Body of pancreas (tissue), 4 donors: ENCODE data around the gene SAMD3.

Source experiments
- POLR2A ChIP-seq, 3 donors: fragments of 450-650 bp; IDR thresholded peaks; one replicate each; pipeline ENCODE4 v1.6.1; 2016; ENCODE audit warnings: antibody characterized with exemption in 3 of 3, mild to moderate bottlenecking in 2 of 3
- TF ChIP-seq, protein P1 (sequence below), 7 experiments: fragments of 450-650 bp in 4 of 7; fragments of 200-600 bp in 3 of 7; sonication (generic) in 3 of 7; IDR thresholded peaks; one replicate each; pipeline ENCODE4 v1.5.1; 2016 to 2019; ENCODE audit warnings: antibody characterized with exemption in 7 of 7

DNA sequence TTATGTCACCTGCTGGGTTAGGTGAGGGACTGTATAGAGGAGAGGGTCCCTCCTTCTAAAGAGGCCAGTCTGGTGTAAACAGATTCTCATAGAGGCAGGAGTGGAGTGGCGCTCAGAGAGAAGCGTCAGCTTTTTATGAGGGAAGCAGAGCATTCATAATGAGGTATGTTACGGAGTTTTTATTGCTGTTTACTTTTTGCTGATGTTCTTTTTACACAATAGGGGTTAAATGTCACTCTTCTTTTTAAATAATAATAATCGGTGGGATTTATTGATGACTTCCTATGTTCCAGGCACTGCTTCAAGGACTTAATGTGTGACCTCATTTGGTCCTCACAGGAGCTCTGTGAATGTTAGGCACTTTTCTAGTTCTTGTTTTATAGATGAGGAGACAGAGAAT lies 124.4 kb downstream of the SAMD3 start:
- TF ChIP-seq, protein P1, sequence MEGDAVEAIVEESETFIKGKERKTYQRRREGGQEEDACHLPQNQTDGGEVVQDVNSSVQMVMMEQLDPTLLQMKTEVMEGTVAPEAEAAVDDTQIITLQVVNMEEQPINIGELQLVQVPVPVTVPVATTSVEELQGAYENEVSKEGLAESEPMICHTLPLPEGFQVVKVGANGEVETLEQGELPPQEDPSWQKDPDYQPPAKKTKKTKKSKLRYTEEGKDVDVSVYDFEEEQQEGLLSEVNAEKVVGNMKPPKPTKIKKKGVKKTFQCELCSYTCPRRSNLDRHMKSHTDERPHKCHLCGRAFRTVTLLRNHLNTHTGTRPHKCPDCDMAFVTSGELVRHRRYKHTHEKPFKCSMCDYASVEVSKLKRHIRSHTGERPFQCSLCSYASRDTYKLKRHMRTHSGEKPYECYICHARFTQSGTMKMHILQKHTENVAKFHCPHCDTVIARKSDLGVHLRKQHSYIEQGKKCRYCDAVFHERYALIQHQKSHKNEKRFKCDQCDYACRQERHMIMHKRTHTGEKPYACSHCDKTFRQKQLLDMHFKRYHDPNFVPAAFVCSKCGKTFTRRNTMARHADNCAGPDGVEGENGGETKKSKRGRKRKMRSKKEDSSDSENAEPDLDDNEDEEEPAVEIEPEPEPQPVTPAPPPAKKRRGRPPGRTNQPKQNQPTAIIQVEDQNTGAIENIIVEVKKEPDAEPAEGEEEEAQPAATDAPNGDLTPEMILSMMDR (IDR thresholded peaks at IDR 0.05), result no peak
- no peak for TF ChIP-seq POLR2A (IDR thresholded peaks at IDR 0.05)
